SK-N-MC (cell line): ENCODE measurements around the gene PTPRA.

Experiments used
- EZH2 ChIP-seq: fragments of 200-600 bp; sonication (generic); IDR thresholded peaks from one replicate; pipeline ENCODE4 v1.6.1; 2017; ENCODE audit warnings: antibody characterized with exemption
- FOXP2 ChIP-seq: optimal IDR thresholded peaks from 2 replicates; pipeline ENCODE3; 2011; ENCODE audit warnings: mild to moderate bottlenecking, moderate library complexity; ENCODE audit not compliant: insufficient read depth; ENCODE audit errors: extremely low read length, control extremely low read depth
- POLR2AphosphoS5 ChIP-seq: IDR thresholded peaks from 2 replicates; pipeline ENCODE4 v1.6.1; 2012; ENCODE audit warnings: mild to moderate bottlenecking, low read depth, low read length, borderline replicate concordance

- TF ChIP-seq EZH2 (no peak), POLR2AphosphoS5 (no peak), FOXP2 (no peak)
Measured at GRCh38 chr20:3027987-3028386, 154.7 kb downstream of the PTPRA start.
